Fibroblast of pulmonary artery (primary cell): ENCODE results near the gene MDFIC.

Experiments
- DNase-seq: peaks from one replicate; pipeline ENCODE4 v3.0.0-alpha.2; 2010; ENCODE audit warnings: low read depth
- H3K4me3 ChIP-seq: replicated peaks from 2 replicates; pipeline ENCODE4 v1.5.1; 2011; ENCODE audit warnings: low read depth, mild to moderate bottlenecking, control low read depth, low read length, moderate library complexity
- TF ChIP-seq, protein P1 (sequence below): IDR thresholded peaks from 2 replicates; pipeline ENCODE4 v1.5.1; 2011; ENCODE audit warnings: mild to moderate bottlenecking, control low read depth, low read length, inconsistent platforms; ENCODE audit errors: missing control alignments

MDFIC gene

DNA sequence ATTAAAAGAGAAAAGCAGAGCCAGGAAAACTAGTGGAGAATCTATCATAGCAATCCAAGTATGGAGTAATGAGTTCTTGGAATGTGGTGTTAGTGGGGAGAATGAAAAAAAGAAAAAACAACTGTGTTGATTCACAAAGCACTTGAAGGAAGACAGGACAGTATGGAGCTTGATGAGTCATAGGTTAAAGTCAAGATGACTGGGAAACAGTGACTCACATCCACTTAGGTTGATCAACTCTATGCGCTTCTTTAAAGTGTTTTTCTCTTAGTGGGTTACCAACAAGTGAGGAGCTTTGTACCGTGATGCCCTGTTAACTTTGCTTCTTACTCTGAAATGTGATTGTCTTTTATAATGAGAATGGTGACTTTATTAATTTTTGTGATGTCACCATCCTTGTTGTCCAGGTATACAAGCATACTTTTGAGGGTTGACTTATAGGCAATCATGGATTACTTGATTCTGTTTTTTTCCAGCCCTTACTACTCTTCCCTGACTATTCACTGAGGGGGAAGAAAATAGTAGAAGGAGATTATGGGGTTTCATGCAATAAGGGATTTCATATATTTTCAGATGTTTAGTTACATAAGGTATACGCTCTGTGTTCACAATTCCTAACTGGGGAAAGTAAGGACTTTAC is 32.1 kb upstream of the MDFIC start:
- no peak overlapping the region for H3K4me3 ChIP-seq
- TF ChIP-seq, protein P1, sequence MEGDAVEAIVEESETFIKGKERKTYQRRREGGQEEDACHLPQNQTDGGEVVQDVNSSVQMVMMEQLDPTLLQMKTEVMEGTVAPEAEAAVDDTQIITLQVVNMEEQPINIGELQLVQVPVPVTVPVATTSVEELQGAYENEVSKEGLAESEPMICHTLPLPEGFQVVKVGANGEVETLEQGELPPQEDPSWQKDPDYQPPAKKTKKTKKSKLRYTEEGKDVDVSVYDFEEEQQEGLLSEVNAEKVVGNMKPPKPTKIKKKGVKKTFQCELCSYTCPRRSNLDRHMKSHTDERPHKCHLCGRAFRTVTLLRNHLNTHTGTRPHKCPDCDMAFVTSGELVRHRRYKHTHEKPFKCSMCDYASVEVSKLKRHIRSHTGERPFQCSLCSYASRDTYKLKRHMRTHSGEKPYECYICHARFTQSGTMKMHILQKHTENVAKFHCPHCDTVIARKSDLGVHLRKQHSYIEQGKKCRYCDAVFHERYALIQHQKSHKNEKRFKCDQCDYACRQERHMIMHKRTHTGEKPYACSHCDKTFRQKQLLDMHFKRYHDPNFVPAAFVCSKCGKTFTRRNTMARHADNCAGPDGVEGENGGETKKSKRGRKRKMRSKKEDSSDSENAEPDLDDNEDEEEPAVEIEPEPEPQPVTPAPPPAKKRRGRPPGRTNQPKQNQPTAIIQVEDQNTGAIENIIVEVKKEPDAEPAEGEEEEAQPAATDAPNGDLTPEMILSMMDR = no peak
- peak; percentile 97 for DNase-seq

DNA sequence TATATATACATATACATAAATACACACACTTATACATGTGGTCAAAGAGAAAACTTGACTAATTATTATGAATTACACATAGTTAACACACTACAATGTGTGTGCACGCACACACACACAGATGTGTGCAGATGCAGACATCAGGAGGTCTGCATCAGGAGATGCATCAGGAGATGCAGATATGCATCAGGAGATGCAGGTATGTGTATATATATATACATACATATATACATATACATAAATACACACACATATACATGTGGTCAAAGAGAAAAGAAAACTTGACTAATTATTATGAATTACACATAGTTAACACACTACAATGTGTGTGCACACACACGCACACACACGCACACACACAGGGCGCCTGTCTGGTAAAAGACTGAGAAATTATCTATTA is 31.3 kb upstream of the MDFIC start:
- TF ChIP-seq, protein P1 = no peak
- no peak for DNase-seq

DNA sequence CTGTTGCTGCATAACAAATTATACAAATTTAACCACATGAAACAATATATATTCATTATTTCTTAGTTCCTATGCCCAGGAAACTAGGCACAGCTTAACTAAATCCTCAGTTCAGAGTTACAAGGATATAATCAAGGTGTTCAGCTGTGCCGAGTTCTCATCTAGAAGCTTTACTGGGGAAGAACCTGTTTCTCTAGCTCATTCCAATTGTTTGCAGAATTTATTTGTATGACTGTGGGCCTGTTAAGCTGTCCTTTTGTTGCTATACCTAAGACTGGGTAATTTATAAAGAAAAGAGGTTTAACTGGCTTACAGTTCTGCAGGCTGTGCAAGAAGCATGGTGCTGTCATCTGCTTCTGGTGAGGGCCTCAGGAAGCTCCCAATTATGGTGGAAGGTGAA is 21.8 kb upstream of the MDFIC start:
- no peak for DNase-seq
- no peak overlapping the region for H3K4me3 ChIP-seq

More for the DNA sequence above, 31.3 kb upstream of the MDFIC start:
- H3K4me3 ChIP-seq = no peak overlapping the region

DNA sequence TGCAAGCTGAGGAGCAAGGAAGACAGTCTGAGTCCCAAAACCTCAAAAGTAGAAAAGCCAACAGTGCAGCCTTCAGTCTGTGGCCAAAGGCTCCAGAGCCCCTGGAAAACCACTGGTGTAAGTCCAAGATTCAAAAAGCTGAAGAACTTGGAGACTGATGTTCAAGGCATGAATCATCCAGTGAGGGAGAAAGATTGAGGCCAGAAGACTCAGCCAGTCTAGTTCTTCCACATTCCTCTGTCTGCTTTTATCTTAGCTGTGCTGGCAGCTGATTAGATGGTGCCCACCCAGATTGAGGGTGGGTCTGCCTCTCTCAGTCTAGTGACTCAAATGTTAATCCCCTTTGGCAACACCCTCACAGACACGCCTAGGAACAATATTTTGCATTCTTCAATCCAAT is 20.1 kb upstream of the MDFIC start:
- TF ChIP-seq, protein P1 = no peak
- no peak overlapping the region for H3K4me3 ChIP-seq
- peak; percentile 52 for DNase-seq

More for the DNA sequence above, 21.8 kb upstream of the MDFIC start:
- TF ChIP-seq, protein P1 = no peak

DNA sequence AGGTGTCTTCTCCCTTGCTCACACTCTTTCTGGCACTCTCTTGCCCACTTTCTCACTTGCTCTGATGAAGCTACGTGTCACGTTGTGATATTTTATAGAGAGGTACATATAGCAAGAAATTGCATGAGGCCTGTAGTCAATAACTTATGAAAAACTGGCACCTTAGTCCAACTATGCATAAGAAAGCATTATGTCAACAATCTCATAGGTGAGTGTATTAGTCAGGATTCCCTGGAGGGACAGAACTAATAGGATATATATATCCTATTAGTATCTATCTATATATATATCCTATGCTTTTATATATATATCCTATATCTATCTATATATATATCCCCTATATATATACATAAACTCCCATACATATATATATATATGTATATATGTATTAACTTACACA is 18.8 kb upstream of the MDFIC start:
- DNase-seq = no peak
- no peak overlapping the region for H3K4me3 ChIP-seq
- TF ChIP-seq, protein P1 = no peak

DNA sequence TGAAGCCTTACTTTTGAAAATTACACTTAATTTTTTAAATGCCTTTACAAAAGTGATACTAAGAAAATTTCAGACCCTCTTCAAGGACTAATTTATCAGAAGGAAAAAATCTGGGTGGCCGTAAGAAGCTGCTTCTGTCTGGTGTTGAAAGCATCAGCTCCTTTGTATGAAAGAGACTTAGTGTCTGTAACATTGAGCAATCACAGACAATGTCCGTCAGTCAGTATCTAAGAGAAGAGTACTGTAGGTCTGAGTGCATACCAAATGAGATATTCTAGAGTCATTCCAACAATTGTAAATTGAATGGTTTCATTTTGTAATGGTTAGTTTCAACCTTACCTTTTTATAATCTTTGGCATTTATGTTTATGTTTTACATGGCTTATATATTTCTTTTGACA is 11.1 kb upstream of the MDFIC start:
- TF ChIP-seq, protein P1 = no peak
- H3K4me3 ChIP-seq = no peak overlapping the region
- DNase-seq = peak; percentile 57

DNA sequence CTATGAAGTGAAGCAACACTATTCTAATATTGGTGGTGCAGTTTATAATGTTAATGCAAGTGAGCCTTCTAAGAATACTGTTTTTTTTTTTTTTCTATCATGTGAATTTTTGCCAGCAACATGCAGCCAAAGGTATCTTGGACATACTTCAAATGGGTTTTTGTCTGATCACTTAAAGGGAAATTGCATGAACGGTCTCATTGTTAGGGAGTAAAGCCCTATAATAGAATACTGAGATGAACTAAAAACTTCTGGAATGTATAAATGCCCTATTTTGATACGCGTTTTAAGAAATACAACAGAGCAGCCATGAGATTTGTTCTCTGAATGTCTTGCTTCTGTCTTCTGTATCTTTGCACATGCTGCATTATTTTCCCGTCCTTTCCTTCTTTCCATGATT is 10.5 kb upstream of the MDFIC start:
- no peak overlapping the region for H3K4me3 ChIP-seq
- TF ChIP-seq, protein P1 = no peak
- no peak for DNase-seq
